GM19397 (cell line): Measurements from ENCODE around the gene STRA6.

Experiments used
- ATAC-seq: cut with Tn5 transposase; IDR thresholded peaks from one replicate; pipeline ENCODE4 v1.9.1; 2021; ENCODE audit warnings: mild to moderate bottlenecking, moderate library complexity; ENCODE audit not compliant: unreplicated experiment

STRA6 gene

GRCh38 chr15:74184582-74185091 is 17.9 kb downstream of the STRA6 start:
- ATAC-seq = no peak

DNA sequence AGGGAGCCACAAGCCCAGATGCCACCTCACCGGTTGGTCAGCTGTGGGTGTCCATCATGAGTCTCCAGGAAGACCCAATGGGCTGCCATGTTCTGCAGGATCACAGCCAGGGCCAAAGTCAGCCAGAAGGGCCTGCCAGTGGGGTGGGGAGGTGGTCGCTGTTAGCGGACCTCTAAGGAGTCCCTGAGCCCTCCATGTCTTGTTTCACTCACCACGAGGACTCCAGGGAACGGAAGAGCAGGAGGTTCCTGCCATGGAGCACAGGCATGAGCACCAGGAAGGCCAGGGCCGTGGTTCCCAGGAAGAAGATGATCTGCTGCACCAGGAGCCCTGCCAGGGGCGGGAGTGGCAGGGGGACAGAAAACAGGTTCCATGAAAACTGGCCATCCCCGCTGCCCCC is 20.5 kb downstream of the STRA6 start:
- ATAC-seq = no peak

- ATAC-seq = no peak
These were observed 21.5 kb downstream of the STRA6 start for GRCh38 chr15:74180881-74181602.

GRCh38 chr15:74179983-74180880 is 22.4 kb downstream of the STRA6 start:
- ATAC-seq = no peak

DNA sequence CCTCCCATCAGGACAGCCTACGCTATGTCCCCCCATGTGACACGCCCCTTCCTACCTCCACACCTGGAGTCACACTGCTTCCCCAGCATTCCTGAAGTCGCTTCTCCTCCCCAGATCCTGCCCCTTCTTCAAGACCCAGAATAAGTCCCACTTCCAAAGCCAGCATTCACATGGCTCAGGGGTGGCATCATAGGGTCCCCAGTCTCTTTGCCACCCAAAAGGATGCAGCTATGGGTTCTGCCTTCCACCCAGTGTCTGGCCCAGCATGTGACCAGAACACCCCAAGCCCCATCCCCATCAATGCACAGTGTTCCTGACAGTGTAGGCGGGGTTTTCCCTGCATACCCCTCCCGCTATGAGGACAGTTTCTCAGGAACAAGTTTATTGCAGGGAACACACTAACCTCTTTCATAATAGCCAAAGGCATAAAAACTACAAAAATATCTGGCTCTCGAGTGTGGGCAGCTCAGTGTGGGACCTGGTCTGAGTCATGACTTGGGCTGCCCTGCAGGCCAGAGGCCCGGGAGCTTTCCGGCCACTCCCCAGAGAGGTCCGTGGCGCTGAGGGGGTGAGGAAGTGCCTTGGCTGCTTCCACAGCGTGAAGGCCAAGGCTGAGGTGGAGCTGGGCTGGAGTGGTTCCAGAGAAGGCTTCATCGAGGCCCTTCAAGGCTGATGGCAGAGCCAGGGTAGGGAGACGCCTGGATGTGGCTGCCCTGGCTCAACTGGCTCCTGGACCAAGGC is 23.3 kb downstream of the STRA6 start:
- no peak for ATAC-seq

DNA sequence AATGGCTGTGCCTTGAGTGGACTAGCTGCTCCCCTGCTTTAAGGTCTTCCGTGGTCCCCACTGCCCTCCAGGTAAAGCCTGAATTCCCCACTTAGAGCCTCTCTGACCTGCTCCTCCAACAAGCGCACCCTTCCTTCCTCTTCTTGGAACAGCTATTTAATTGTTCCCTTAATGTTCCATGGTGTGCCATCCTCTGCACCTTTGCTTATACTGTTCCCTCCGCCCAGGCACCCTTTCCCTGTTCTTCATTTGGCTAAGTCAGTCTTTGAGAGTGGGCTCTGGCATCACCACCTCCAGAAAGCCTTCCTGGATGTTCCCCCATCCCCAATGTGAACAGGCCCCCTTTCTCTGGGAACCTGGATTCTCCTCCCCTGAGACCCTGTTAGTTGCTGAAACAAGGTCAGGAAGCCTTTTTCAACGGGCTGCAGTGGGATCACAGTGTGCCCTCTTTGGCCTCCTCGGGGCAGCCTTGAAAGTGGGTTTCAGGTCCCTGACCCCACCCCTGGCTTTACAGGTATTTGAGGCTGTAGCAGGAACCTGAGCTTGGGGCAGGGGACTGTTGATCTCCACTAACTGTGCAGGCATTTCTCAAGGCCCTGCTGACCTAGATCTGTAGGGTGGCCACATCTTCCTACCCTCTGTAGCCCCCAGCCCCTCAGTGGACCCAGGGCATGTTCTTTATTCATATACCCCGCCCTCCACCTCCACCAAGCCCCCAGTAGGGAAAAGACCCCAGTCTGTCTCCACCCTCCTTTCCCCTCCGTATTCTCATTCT is 24.1 kb downstream of the STRA6 start:
- no peak for ATAC-seq

- ATAC-seq = no peak
These were observed 26.0 kb downstream of the STRA6 start for GRCh38 chr15:74176262-74177214.

GRCh38 chr15:74175271-74176191 is 27.1 kb downstream of the STRA6 start:
- no peak for ATAC-seq

DNA sequence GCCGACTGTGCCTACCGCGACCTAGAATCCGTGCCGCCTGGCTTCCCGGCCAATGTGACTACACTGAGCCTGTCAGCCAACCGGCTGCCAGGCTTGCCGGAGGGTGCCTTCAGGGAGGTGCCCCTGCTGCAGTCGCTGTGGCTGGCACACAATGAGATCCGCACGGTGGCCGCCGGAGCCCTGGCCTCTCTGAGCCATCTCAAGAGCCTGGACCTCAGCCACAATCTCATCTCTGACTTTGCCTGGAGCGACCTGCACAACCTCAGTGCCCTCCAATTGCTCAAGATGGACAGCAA is 27.7 kb downstream of the STRA6 start:
- no peak for ATAC-seq

- ATAC-seq = no peak
These were observed 28.2 kb downstream of the STRA6 start for GRCh38 chr15:74174219-74174957.

GRCh38 chr15:74173380-74174218 is 29.0 kb downstream of the STRA6 start, which contains the start of gene ISLR:
ISLR (plus strand) TSS chr15:74173710; CDS start chr15:74174859, 1,149 bp downstream.
- ATAC-seq = no peak

- ATAC-seq = no peak
These were observed 29.7 kb downstream of the STRA6 start for GRCh38 chr15:74172701-74173379.

GRCh38 chr15:74171965-74172541 is 30.5 kb downstream of the STRA6 start:
- ATAC-seq = no peak

DNA sequence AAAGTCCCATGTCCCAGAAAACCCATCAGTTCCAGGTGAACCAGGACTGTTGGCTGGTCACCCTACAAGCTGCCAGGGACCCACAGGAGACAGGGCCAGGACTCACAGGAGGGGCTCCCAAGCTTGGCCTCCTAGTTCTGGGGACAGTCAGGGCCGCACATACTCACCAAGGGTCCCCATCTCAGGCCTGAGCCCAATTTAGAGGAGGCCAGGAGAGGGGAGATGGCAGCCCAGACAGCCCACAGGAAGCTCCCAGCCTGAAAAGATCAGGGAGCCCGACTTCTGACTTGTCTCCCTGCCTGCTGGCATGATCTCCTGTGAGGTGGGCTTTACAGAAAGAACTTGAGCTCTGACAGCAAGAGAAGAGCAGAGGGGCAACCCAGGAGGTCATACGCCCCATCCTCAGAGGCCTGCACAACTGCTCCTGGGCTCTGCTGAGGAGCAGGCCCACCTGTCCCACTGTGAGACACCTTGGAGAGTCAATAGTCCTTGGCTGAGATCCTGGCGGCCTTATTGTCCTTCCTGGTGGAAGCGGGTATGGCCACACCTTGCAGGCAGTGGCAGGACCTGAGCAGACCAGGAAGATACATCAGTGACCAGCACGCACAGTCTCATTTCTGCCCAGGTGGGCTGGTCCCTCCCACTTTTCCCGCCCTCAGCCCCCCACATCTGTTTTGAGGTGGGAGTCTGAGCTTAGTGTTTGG is 31.6 kb downstream of the STRA6 start:
- ATAC-seq = no peak
